Liver (tissue), 3 donors: ENCODE data around the gene LDHAL6B.

Experiments used
- EGR1 ChIP-seq, 2 donors: IDR thresholded peaks; 2 replicates each; pipeline ENCODE4 v1.6.1; 2016 to 2018; ENCODE audit warnings: antibody characterized with exemption in 2 of 2, low read depth in 2 of 2
- FOXA1 ChIP-seq: IDR thresholded peaks from 2 replicates; pipeline ENCODE4 v1.6.1; 2016; ENCODE audit warnings: antibody characterized with exemption
- GABPA ChIP-seq, 2 donors: IDR thresholded peaks in 1 of 2; conservative IDR thresholded peaks in 1 of 2; 2 replicates each; pipeline ENCODE4 v1.6.1; 2016; ENCODE audit warnings: antibody characterized with exemption in 2 of 2, mild to moderate bottlenecking in 1 of 2, moderate library complexity in 1 of 2
- HNF4A ChIP-seq, 2 donors: conservative IDR thresholded peaks; 2 replicates each; pipeline ENCODE4 v1.6.1; 2016; ENCODE audit warnings: antibody characterized with exemption in 2 of 2, mild to moderate bottlenecking in 2 of 2
- JUND ChIP-seq, 2 donors: IDR thresholded peaks; 2 replicates each; pipeline ENCODE4 v1.6.1; 2016; ENCODE audit warnings: antibody characterized with exemption in 2 of 2
- RXRA ChIP-seq, 2 donors: IDR thresholded peaks; 2 replicates each; pipeline ENCODE4 v1.6.1; 2017 to 2018; ENCODE audit warnings: antibody characterized with exemption in 2 of 2, mild to moderate bottlenecking in 1 of 2
- SP1 ChIP-seq: IDR thresholded peaks from 2 replicates; pipeline ENCODE4 v1.6.1; 2018; ENCODE audit warnings: antibody characterized with exemption, mild to moderate bottlenecking
- TAF1 ChIP-seq: conservative IDR thresholded peaks from 2 replicates; pipeline ENCODE4 v1.6.1; 2016; ENCODE audit warnings: antibody characterized with exemption, mild to moderate bottlenecking
- YY1 ChIP-seq: IDR thresholded peaks from 2 replicates; pipeline ENCODE4 v1.6.1; 2016; ENCODE audit warnings: antibody characterized with exemption, mild to moderate bottlenecking
- TF ChIP-seq, protein P1 (sequence below): IDR thresholded peaks from 2 replicates; pipeline ENCODE4 v1.6.1; 2016; ENCODE audit warnings: antibody characterized with exemption
- TF ChIP-seq, protein P2 (sequence below): fragments of 150-350 bp; IDR thresholded peaks from 2 replicates; pipeline ENCODE4 v1.5.1; 2017; ENCODE audit warnings: improper control_type of control experiment, low read depth, low read length; ENCODE audit not compliant: missing input control
- TF ChIP-seq, protein P3 (sequence below): IDR thresholded peaks from 2 replicates; pipeline ENCODE4 v1.6.1; 2016; ENCODE audit warnings: antibody characterized with exemption, mild to moderate bottlenecking
- TF ChIP-seq, protein P4 (sequence below): IDR thresholded peaks from 2 replicates; pipeline ENCODE4 v1.6.1; 2016; ENCODE audit warnings: antibody characterized with exemption
- TF ChIP-seq, protein P5 (sequence below): IDR thresholded peaks from 2 replicates; pipeline ENCODE4 v1.6.1; 2016; ENCODE audit warnings: antibody characterized with exemption
- donor health status: healthy.
- donor health status: healthy.

DNA sequence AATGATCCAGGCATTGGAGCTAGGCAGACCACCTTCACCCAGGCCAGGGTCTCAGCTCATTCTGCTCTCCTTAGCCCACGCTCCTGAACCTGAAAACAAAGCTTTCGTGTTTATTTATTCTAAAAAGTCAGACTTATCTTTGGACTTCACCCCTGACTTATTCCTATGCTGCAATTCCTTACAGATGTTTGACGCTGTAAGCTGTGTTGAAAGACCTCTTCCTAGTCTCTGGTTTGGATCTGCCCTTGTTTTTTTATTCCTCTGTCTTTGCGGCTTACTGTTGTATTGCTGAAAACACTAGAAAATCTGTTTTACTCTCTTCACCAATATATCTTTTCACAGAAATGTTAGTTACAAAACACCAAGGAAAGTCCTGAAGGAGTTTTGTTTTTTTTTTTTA lies 40.5 kb upstream of the LDHAL6B start:
- TF ChIP-seq, protein P1, sequence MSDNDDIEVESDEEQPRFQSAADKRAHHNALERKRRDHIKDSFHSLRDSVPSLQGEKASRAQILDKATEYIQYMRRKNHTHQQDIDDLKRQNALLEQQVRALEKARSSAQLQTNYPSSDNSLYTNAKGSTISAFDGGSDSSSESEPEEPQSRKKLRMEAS, result no peak
- TF ChIP-seq RXRA (IDR thresholded peaks at IDR 0.05), result no peak
- TF ChIP-seq, protein P2, sequence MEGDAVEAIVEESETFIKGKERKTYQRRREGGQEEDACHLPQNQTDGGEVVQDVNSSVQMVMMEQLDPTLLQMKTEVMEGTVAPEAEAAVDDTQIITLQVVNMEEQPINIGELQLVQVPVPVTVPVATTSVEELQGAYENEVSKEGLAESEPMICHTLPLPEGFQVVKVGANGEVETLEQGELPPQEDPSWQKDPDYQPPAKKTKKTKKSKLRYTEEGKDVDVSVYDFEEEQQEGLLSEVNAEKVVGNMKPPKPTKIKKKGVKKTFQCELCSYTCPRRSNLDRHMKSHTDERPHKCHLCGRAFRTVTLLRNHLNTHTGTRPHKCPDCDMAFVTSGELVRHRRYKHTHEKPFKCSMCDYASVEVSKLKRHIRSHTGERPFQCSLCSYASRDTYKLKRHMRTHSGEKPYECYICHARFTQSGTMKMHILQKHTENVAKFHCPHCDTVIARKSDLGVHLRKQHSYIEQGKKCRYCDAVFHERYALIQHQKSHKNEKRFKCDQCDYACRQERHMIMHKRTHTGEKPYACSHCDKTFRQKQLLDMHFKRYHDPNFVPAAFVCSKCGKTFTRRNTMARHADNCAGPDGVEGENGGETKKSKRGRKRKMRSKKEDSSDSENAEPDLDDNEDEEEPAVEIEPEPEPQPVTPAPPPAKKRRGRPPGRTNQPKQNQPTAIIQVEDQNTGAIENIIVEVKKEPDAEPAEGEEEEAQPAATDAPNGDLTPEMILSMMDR, result no peak
- TF ChIP-seq JUND (IDR thresholded peaks at IDR 0.05), result no peak
- TF ChIP-seq EGR1 (IDR thresholded peaks at IDR 0.05; ENCODE audit: low read depth in 2 of 2), result no peak
- TF ChIP-seq, protein P3, sequence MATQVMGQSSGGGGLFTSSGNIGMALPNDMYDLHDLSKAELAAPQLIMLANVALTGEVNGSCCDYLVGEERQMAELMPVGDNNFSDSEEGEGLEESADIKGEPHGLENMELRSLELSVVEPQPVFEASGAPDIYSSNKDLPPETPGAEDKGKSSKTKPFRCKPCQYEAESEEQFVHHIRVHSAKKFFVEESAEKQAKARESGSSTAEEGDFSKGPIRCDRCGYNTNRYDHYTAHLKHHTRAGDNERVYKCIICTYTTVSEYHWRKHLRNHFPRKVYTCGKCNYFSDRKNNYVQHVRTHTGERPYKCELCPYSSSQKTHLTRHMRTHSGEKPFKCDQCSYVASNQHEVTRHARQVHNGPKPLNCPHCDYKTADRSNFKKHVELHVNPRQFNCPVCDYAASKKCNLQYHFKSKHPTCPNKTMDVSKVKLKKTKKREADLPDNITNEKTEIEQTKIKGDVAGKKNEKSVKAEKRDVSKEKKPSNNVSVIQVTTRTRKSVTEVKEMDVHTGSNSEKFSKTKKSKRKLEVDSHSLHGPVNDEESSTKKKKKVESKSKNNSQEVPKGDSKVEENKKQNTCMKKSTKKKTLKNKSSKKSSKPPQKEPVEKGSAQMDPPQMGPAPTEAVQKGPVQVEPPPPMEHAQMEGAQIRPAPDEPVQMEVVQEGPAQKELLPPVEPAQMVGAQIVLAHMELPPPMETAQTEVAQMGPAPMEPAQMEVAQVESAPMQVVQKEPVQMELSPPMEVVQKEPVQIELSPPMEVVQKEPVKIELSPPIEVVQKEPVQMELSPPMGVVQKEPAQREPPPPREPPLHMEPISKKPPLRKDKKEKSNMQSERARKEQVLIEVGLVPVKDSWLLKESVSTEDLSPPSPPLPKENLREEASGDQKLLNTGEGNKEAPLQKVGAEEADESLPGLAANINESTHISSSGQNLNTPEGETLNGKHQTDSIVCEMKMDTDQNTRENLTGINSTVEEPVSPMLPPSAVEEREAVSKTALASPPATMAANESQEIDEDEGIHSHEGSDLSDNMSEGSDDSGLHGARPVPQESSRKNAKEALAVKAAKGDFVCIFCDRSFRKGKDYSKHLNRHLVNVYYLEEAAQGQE, result no peak
- TF ChIP-seq GABPA (IDR thresholded peaks at IDR 0.05 in 1 of 2, conservative IDR thresholded peaks at IDR 0.05 in 1 of 2), result no peak
- TF ChIP-seq TAF1, result no peak
- TF ChIP-seq, protein P4, sequence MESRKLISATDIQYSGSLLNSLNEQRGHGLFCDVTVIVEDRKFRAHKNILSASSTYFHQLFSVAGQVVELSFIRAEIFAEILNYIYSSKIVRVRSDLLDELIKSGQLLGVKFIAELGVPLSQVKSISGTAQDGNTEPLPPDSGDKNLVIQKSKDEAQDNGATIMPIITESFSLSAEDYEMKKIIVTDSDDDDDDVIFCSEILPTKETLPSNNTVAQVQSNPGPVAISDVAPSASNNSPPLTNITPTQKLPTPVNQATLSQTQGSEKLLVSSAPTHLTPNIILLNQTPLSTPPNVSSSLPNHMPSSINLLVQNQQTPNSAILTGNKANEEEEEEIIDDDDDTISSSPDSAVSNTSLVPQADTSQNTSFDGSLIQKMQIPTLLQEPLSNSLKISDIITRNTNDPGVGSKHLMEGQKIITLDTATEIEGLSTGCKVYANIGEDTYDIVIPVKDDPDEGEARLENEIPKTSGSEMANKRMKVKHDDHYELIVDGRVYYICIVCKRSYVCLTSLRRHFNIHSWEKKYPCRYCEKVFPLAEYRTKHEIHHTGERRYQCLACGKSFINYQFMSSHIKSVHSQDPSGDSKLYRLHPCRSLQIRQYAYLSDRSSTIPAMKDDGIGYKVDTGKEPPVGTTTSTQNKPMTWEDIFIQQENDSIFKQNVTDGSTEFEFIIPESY, result no peak
- TF ChIP-seq YY1, result no peak
- no peak for TF ChIP-seq SP1
- no peak for TF ChIP-seq FOXA1
- TF ChIP-seq, protein P5, sequence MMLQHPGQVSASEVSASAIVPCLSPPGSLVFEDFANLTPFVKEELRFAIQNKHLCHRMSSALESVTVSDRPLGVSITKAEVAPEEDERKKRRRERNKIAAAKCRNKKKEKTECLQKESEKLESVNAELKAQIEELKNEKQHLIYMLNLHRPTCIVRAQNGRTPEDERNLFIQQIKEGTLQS, result no peak
- TF ChIP-seq HNF4A (conservative IDR thresholded peaks at IDR 0.05), result peak in 1 of 2 donors; percentile 12
